Esophagus muscularis mucosa (tissue), 4 donors: ENCODE data around the gene UBE2D3. TPM values are rescaled to one million over a fixed set of nuclear protein-coding genes. Genes with fewer than 3 reads are reported as not detected.
A peak's percentile ranks its signal among the peaks of the same experiment; 100 is the strongest.

ENCODE experiments used
- DNase-seq: peaks from one replicate; pipeline ENCODE4 v3.0.0-alpha.2; 2017; ENCODE audit errors: extremely low spot score
- H3K27ac ChIP-seq, 4 donors: fragments of 200-600 bp; sonication (generic); replicated peaks in 1 of 4; 1 replicate in 3 of 4; 2 replicates in 1 of 4; pipeline ENCODE4 v1.5.1; 2016 to 2019; ENCODE audit warnings: mild to moderate bottlenecking in 1 of 4
- H3K27me3 ChIP-seq, 4 donors: fragments of 200-600 bp; sonication (generic); one replicate each; pipeline versions ENCODE4 v1.5.1 to v1.6.0; 2016 to 2019
- H3K36me3 ChIP-seq, 4 donors: fragments of 200-600 bp; sonication (generic); one replicate each; pipeline ENCODE4 v1.5.1; 2016 to 2019
- H3K4me1 ChIP-seq, 4 donors: fragments of 200-600 bp; sonication (generic); one replicate each; pipeline ENCODE4 v1.5.1; 2016 to 2019
- H3K4me3 ChIP-seq, 4 donors: fragments of 200-600 bp; sonication (generic); 1 replicate in 2 of 4; 2 replicates in 2 of 4; pipeline ENCODE4 v1.5.1; 2016 to 2019; ENCODE audit warnings: mild to moderate bottlenecking in 4 of 4, moderate library complexity in 1 of 4
- H3K9me3 ChIP-seq, 4 donors: fragments of 200-600 bp; sonication (generic); 1 replicate in 3 of 4; 2 replicates in 1 of 4; pipeline ENCODE4 v1.5.1; 2016 to 2019
- EP300 ChIP-seq: sonication (generic); formaldehyde crosslinking; IDR thresholded peaks from one replicate; pipeline ENCODE4 v1.6.1; 2017; ENCODE audit warnings: antibody characterized with exemption
- POLR2A ChIP-seq: fragments of 450-650 bp; IDR thresholded peaks from one replicate; pipeline ENCODE4 v1.6.1; 2017; ENCODE audit warnings: antibody characterized with exemption, moderate library complexity, mild to moderate bottlenecking, low read depth
- POLR2AphosphoS5 ChIP-seq, 2 donors: sonication (generic); formaldehyde crosslinking; IDR thresholded peaks; one replicate each; pipeline ENCODE4 v1.6.1; 2017; ENCODE audit warnings: antibody characterized with exemption in 2 of 2
- WGBS: methylation state at CpG from one replicate; pipeline ENCODE4 v1.1.5; 2018; 5-methylcytosine and 5-hydroxymethylcytosine counted together
- intact Hi-C: fragments of 100-400 bp; cut with DNase I; formaldehyde crosslinking; loops from one replicate; pipeline ENCODE4 v1.15.1; 2023
- total RNA-seq, 4 donors: library from RNA; depleted of rRNA; stranded (reverse); fragments of >200 nt; gene quantifications; one replicate each; pipeline versions ENCODE4 v1.1.0 to v1.2.1, GENCODE V29; 2016
- TF ChIP-seq, protein P1 (sequence below), 3 experiments: fragments of 200-600 bp in 2 of 3; fragments of 450-650 bp in 1 of 3; sonication (generic) in 2 of 3; IDR thresholded peaks; one replicate each; pipeline ENCODE4 v1.5.1; 2017 to 2019; ENCODE audit warnings: antibody characterized with exemption in 3 of 3, mild to moderate bottlenecking in 2 of 3, moderate library complexity in 1 of 3

UBE2D3 gene
- total RNA-seq = 100 to 1,000 TPM; 332 to 438 (median 394) TPM

DNA sequence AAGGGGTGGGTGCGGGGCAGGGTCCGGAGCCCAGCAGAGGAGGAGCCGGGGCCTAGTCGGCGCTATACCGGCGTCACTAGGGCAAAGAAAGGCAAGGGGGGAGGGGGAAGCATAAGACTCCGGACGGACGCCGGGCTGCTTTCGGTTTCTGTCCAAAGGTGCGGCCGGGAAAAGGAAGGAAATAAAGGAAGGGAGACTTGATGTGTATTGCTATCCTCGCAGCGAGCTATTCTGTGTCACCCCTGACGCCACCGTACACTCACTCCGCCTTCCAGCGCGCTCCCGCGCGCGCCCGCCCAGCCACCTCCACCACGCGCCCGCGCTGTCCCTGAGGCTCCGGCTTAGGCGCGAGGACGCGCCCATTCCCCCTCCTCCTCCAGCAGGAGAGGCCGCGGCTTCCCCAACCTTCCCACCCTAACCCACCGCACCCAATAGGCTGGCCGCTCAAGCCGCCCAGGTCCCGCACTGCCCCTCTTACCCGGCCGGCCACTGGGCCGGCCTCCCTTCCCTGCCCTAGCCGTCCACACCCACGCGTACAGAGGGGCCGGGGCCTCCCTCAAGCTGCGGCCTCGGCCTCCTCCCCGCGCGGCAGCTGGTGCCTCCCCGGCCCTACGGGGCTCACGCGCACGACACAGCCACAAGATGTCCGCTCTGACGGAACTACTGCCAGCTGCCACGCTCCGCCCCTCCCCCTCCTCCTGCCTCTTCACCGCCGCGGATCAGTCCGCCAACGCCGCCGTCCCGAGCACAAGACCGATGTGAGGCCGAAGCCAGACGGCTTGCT is at the start of gene UBE2D3:
Gene UBE2D3 (minus strand): TSS at position 662 of the 784 bp plus-strand sequence. CDS start 1,043 bp downstream, outside the sequence.
- under 1% methylated on average over 47 of the region's 73 CpGs for WGBS
- DNase-seq = peak; percentile 98
- Histone ChIP-seq H3K4me1 (peaks cover 21 to 41% (median 37%) of the 10 kb centered on the region in 4 donors), H3K4me3 (peak within 1 kb of the TSS; percentile 64 to 98 (median 90)), H3K36me3 (no peaks in the 10 kb centered on the region), H3K27me3 (no peaks in the 10 kb centered on the region), H3K9me3 (no peaks in the 10 kb centered on the region), H3K27ac (peak within 1 kb of the TSS; percentile 94 to 100 (median 100))
- intact Hi-C loops = loop anchor here (2.0 to 10.0 kb wide), 2 partner anchors 192 to 202 kb away; partner anchors contain the start of gene SLC9B1
- TF ChIP-seq POLR2A (peak; percentile 88), EP300 (no peak), POLR2AphosphoS5 (IDR thresholded peaks at IDR 0.05) (peak; percentile 73 to 94)
- TF ChIP-seq, protein P1, sequence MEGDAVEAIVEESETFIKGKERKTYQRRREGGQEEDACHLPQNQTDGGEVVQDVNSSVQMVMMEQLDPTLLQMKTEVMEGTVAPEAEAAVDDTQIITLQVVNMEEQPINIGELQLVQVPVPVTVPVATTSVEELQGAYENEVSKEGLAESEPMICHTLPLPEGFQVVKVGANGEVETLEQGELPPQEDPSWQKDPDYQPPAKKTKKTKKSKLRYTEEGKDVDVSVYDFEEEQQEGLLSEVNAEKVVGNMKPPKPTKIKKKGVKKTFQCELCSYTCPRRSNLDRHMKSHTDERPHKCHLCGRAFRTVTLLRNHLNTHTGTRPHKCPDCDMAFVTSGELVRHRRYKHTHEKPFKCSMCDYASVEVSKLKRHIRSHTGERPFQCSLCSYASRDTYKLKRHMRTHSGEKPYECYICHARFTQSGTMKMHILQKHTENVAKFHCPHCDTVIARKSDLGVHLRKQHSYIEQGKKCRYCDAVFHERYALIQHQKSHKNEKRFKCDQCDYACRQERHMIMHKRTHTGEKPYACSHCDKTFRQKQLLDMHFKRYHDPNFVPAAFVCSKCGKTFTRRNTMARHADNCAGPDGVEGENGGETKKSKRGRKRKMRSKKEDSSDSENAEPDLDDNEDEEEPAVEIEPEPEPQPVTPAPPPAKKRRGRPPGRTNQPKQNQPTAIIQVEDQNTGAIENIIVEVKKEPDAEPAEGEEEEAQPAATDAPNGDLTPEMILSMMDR (IDR thresholded peaks at IDR 0.05) = peak in 2 of 3 experiments; percentile 7 to 9

DNA sequence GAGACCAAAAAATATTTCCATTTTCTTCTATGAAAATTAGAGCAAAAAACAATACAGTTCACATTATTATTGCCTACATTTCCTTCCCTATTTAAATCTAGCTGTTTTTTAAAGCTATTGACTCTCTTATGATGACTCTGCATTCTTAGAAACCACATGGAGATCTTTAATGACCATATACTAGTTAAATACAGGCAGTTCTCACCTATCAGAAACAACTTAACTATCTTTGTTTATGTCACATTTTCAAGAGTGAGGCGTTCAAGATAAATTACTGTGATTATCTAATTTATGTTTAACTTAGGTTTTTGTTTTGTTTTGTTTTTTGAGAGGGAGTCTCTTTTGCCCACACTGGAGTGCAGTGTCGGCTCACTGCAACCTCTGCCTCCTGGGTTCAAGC is 44.4 kb upstream of the UBE2D3 start:
- no peaks in the 10 kb centered on the region for H3K27me3 ChIP-seq
- intact Hi-C loops = loop anchor here (10.0 kb wide), 2 partner anchors 223 to 247 kb away; partner anchors contain the start of gene BDH2
- TF ChIP-seq POLR2AphosphoS5 (IDR thresholded peaks at IDR 0.05) (no peak), POLR2A (no peak), EP300 (no peak)
- TF ChIP-seq, protein P1 (IDR thresholded peaks at IDR 0.05) = no peak
- WGBS = 71% methylated on average over 2 of the region's 2 CpGs
- no peak for DNase-seq
- H3K9me3 ChIP-seq = no peaks in the 10 kb centered on the region
- peaks cover 0 to 10% (median 2%) of the 10 kb centered on the region in 4 donors for H3K36me3 ChIP-seq
- H3K4me1 ChIP-seq = peaks cover 21 to 26% (median 23%) of the 10 kb centered on the region in 4 donors
- H3K27ac ChIP-seq = no peak overlapping the region
- H3K4me3 ChIP-seq = no peak overlapping the region

DNA sequence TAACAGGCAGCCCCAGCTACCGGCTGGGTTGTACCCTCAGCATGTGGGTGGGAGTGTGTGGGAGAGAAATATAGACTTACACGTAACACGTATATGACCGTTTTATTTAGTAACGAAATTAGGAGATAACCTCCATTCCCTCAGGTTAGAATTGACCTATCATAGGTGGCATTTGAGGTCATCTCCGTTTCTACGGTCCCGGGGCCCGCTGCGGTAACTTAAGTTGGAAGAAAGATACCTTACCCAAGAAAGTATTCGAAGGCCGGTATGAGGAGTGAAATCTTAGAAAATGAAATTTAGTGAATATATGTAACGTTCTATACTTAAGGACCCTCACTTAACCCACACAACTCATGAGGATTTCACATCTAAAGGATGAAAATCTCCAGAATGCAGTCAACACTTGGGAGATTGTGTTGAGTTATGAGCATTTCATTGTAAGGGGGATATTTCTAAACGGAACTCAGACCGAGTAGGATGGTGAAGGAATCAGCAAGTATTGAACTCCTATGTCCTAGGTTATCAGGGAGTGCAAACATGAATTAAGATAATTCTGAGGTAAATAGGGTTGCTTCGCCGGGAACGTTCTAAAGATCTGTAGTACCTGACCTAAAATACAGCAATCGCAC is 42.3 kb upstream of the UBE2D3 start:
- intact Hi-C loops = loop anchor here (2.0 to 10.0 kb wide), 3 partner anchors 149 to 245 kb away; partner anchors contain the start of genes BDH2 and SLC9B1
- Histone ChIP-seq H3K9me3 (no peaks in the 10 kb centered on the region), H3K4me1 (peaks cover 21 to 26% (median 23%) of the 10 kb centered on the region in 4 donors), H3K27me3 (no peaks in the 10 kb centered on the region), H3K36me3 (no peaks in the 10 kb centered on the region), H3K27ac (peak overlapping the region; percentile 95 to 97 (median 96)), H3K4me3 (peak overlapping the region; percentile 68 to 79 (median 73))
- TF ChIP-seq POLR2AphosphoS5 (IDR thresholded peaks at IDR 0.05) = no peak
- no peak for TF ChIP-seq POLR2A
- TF ChIP-seq EP300 = no peak
- TF ChIP-seq, protein P1 (IDR thresholded peaks at IDR 0.05) = no peak
- no peak for DNase-seq
- WGBS = 10% methylated on average over 19 of the region's 19 CpGs

DNA sequence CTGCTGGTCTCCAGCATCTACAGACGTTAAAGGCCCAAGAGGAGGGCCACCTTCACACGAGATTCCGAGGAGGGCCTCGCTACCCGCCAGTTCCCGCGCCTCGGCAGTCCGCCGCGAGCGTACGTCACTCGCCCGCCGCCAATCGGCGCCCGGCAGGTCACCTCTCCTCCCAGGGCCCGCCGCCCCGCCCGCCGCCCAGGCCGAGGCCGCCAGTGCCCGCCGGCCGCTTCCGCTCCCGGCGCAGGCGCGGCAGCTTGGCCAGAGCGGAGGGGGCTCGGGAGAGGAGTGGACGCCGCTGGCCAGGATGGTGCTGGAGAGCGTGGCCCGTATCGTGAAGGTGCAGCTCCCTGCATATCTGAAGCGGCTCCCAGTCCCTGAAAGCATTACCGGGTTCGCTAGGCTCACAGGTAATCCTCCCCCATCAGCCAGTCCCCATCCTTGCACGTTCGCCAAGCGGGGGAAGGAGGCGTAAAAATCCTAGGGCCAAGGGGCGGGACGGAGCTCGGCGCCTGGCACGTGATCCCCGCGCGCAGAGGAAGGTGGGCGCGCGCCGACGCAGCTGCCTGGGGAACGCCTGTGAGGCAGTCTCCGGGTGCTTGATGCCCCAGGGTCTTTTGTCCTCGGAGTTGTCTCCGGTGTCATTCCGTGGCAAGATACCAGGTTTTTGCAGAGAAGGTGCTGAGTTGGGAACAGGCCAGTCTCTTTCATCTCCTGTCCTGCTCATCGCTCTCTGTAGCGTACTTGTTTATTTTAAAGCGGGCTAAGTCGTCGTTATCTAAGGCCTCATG is 41.6 kb upstream of the UBE2D3 start, which contains the start of gene CISD2:
Gene CISD2 (plus strand): TSS at position 212 of the 788 bp plus-strand sequence. CDS start 93 bp downstream, at position 305.
- Histone ChIP-seq H3K36me3 (no peaks in the 10 kb centered on the region), H3K27me3 (no peaks in the 10 kb centered on the region), H3K27ac (peak within 1 kb of the TSS; percentile 95 to 97 (median 96)), H3K4me3 (peak within 1 kb of the TSS; percentile 68 to 79 (median 73)), H3K9me3 (no peaks in the 10 kb centered on the region), H3K4me1 (peaks cover 21 to 26% (median 23%) of the 10 kb centered on the region in 4 donors)
- TF ChIP-seq POLR2A = peak; percentile 64
- TF ChIP-seq EP300 = no peak
- TF ChIP-seq, protein P1 (IDR thresholded peaks at IDR 0.05) = no peak
- TF ChIP-seq POLR2AphosphoS5 (IDR thresholded peaks at IDR 0.05) = peak; percentile 89 to 91
- WGBS = under 1% methylated on average over 42 of the region's 71 CpGs
- intact Hi-C loops = loop anchor here (1.0 to 2.0 kb wide), 2 partner anchors 41 to 150 kb away; partner anchors contain the start of gene SLC9B1
- DNase-seq = peak; percentile 97
